NCI-H1930 (cell line): ENCODE data around the gene HPS1.

Experiments used
- DNase-seq, 2 experiments: peaks; one replicate each; lab custom pipeline; 2025; lab: John Stamatoyannopoulos, UW

Gene HPS1

DNA sequence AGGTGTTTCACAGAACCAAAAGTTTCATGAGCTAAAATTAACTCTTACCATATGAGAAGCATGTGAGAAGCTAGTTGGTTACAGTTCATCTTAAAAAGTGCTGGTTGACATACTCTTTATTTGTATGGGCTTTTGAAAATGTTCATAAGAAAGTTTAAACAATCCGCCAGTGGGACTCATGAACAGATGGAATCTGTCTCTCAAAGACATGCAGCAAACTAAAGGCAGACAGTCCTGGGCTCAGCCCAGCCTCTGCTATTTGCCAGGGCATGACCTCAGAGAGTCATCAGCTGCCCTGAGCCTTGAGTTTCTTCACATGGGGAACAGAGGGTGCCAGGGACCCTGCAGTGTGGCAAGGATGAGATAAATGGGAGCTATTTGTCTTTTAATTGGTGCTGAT is 35.0 kb downstream of the HPS1 start:
- no peak for DNase-seq

DNA sequence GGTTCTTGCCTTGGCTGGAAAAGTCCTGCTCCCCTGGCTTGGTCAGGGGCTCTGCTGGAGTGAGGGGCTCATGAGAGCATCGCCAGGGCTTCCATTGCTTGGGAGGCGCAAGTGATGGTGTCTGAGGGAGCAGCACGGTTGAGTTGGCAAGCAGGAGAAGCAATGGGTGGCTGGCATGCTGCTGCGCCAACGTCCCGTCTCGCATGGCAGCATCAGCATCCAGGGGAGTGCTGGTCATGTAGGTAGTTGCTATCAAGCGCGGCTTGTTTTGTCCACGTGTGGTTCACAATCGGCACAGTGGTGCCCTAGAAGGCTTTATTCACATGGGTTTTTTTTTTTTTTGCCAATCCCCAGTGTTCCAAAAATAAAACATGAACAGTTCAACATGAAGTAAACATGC is 35.6 kb downstream of the HPS1 start:
- no peak for DNase-seq

DNA sequence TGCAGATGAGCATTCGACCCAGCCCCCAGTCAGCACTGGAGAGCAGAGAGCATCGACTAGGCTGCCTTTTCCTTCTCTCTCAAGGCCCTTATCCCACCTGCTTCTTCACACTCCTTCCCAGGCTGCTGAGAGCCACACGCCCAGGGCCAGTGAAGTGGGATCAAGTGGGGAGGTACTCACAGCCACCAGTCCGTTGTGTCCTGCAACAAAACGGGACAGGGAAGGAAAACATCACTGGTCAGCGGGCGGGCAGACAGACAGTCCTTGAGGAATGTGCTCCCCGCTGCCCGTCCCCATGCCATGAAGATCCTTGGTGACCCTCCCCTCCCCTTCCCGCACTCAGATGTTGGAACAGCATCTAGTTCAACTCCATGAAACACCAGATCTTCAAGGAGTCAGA is 36.0 kb downstream of the HPS1 start:
- DNase-seq, result no peak

DNA sequence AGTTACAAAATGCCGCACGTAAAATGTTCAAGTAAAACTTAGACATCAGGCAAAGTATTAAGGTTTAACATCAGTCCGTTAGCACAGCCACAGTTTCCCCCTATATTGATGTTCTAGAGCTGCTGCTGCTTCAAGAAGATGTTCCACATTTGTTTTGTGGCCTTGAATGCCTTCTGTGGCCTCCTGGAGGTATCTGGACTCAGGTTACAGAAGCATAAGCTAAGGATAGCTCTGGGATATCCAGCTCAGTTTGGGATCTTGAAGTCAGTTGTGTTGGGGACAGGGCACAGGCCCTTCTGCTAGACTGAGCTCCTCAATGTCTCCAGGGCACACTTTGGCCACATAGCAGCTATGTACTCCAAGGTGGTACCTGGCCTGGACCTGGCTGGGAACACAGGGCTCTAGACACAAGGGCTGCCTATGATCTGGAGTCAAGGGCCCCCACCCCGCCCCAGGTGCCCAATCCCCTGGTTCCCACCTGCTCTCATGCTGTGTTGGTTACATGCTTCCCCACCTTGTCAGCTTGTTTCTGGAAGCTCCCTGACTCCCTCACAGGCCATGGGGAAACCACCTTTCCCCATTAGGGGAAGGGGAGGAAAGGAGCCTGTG is 36.5 kb downstream of the HPS1 start:
- DNase-seq, result no peak

DNA sequence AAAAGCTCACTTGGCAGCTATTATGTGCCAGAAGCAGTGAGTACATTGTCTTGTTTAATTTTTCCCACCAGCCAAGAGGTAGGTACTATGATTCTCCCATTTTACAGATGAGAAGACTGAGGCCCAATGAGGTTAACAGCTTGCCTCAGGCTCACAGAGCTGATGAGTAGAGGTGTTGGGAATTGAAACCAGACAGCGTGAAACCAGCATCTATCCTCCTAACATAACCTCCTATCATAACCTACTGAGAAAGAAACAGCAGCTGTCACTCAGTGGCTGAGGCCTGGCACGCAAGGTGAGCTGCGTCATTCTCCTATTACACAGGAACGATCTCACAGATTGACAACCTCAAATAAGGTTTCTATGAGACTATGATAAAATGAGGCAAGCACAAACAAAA is 37.9 kb downstream of the HPS1 start:
- DNase-seq, result no peak

DNA sequence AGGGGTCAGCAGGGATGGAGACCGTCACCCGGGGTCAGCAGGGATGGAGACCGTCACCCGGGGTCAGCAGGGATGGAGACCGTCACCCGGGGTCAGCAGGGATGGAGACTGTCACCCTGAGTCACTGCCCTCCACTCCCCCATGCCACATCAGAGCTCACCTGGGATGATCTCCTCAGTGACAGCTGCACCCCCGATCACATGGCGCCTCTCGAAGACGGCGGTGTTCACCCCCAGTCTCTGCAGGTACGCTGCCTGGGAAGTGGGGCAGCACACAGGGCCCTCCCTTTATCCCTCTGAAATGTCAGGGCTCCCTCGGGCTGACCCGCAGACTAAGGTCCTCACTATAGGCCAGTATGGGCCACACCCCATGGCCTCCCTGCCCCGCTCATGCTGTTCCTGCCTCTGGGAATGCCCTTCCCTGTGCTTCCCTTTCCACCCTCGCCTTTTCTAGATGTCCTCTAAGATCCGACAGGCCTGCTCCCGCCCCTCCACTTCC is 38.9 kb downstream of the HPS1 start:
- no peak for DNase-seq

DNA sequence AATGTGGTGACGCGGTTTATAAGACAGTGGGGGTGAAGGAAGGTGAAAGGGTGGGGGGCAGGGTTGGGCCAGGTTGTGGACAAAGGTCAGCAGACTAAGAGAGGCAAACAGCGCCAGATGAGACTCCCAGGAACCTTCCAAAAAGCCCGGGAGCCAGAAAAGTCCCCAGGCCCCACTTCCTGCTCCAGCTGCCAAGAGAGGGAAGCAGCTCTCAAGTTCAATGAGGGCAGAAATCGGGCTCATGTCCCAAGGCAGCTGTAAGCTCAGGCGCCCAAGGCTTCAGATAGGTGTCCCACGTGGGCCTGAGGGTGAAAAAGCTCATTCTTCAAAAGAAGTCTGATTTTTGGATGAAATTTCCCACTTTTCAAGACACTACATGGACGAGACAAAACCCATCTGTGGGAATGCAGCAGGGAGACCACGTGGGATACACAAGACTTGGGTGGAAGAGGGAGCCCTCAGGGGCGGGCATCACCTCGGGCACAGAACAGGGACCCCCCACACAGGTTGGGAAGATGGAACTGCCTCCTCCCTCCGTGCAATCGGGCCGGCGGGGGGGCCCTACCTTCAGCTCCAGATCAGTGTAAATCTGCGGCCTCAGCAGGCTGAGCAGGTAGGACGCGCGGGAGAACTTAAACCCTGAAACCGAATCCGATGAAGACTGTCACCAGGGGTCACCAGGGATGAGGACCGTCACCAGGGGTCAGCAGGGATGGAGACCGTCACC is 39.6 kb downstream of the HPS1 start:
- no peak for DNase-seq

DNA sequence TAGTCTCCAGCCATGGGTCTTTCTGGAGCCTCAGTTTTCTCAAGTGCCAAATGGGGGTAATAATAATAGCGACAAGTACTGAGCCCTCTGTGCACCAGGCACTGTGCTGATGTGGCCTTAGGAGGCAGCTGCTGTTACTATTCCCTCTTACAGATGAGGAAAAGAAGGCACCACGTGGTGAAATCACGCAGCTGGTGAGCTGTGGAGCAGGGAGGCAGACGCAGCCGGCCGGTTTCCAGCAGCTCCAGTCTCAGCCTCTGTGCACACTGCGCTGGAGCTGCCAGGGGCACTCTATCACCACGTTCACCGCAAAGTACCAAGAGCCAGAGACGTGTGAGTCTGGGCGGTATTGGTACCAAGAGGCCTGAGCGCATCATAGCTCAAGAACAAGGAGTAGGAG is 41.3 kb downstream of the HPS1 start:
- no peak for DNase-seq

DNA sequence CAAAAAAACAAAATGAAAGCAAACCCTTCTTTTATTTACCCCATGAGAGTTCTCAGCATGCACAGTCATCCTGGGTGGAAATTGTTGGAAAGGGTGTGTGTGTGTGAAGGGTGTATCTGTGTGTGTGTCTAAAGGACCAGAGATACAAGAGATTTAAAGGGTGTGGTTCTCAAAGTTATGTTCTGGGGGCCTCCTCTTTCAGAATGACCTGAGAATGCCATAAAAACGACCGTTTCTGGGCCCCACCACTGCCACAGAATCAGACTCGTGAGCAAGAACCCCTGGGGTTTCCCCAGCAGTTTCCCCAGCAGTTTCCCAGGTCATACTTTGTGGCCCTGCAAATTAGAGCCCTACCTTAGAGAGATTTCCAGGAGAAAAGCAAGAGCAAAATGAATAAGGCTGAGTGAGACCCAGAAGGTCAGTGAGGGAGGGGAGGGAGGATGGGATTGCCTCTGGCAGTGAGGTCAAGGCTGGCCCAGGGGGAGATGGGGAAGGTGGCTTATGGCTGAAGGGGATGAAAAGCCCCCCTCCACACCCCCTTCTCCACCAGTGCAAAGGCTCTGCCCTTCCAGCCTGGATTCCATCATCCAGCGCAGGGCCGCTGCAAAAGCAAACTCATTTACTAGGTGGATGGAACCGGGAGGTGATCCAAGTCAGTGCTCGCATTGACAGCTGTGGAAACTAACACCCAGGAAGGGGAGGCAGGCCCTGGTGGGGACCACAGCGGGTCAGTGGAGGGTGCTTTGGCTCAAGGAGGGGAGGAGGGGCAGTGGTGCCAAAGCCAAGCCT is 42.0 kb downstream of the HPS1 start:
- DNase-seq, result no peak

DNA sequence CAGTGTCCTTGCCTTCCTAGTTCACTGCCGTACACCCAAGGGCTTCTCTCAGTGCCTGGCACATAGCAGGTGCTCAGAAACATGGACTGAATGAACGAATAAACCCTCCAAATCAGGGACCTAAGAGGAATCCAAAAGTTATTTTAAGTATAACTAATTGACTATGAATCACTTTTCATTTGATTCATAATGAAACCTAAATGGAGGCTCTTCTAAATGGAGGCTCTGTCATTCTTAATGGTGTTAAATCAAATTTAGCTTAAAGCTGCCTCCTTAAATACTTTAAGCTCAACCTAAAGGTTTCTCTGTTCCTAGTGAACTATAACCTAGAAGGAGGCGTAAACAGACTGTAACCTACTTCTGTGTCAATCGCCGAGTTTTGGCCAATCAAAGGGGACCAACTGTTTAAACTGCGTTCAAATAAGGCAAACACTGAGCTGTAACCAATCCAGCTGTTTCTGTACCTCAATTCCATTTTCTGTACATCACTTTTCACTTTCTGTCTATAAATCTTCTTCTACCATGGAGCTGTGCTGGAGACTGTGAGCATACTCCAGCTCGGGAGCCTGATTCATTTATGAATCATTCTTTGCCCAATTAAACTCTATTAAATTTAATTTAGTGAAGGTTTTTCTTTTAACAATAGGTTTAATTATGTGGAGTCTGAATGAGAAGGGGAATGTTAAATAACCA is 42.8 kb downstream of the HPS1 start:
- DNase-seq, result no peak

DNA sequence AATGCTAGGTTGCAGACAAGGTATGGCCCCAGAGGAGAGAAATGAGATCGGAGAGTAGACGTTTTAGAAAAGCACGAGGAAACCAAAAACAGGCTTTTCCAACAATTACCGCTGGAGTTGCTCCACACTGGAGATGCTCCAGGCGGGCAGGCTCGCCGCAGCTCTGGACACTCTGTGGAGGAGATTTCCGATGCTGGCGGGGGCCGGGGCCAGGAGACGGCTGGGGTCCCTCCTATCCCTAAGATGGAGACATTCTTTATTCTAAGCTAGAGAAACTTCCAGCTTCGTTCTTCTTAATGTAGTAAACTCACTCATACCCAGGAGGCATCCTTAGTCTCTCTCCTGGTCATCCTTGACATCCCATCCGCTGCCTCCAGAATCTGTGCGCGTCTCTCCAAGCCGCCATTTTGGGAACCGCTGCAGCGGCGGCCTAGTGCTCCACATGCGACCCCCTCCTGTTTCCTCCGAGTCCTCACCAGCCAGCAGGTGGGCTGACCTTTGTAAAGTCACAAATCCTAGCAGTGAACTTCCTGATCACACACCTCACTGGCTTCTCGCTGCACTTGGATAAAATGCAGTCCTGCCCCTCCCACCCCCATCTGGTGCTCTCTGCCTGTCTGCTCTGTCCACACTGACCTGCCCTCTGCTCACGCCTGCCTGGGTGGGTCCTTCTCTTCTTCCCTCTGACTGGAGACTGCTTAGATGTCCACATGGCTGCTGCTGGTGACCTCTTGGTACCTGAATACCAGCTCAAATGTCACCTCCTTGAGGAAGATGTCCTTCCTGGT is 43.6 kb downstream of the HPS1 start:
- DNase-seq, result no peak

DNA sequence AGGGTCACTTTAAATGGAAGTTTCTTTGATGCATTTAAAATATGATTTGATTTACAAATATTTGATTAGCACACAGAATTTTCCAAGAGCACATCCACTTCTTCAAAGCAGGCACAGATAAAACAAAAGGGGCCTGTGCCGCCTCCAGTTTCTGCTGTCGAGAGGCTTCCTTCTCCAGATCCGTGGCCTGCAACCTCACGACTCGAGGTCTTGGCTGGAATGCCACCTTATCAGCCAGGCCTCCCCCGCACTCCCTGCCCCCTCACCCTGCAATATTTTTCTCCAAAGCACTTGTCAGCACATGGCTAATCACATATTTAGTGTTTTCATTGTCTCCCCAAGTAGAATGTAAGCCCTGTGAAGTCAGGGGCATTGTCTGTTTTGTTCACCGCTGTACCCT is 44.3 kb downstream of the HPS1 start:
- DNase-seq, result no peak

DNA sequence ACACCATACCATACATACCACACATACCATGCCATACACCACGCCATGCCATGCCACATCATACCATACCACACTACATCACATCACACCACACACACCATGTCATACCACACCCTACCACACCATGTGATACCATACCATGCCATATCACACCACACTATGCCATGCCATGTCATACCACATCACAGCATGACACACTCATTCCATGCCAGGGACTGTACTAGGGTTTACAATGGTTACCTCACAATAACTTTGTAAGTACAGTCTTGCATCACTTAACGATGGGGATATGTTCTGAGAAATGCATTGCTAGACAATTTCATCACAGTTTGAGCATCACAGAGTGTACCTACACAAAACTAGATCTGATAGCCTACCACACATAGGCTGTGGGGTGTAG is 46.3 kb downstream of the HPS1 start:
- DNase-seq, result no peak

DNA sequence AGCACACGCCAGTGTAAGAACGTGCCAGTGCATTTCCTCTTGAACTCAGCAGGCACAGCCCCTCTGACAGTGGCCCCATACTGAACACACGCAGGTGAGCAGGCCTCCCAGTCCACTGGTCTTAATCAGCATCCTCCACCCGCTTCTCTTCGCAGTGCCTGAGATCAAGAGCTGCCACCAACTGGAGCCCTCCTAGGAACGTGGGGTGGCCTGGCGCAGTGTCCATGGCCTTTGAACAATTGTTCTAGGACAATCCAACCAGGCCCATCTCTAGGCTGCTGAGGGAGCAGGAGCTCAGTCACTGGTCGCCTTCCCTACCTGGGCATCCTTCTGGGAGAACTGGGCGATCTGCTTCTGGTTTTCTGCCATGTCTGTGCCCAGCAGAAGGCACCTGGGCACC is 47.0 kb downstream of the HPS1 start:
- no peak for DNase-seq

DNA sequence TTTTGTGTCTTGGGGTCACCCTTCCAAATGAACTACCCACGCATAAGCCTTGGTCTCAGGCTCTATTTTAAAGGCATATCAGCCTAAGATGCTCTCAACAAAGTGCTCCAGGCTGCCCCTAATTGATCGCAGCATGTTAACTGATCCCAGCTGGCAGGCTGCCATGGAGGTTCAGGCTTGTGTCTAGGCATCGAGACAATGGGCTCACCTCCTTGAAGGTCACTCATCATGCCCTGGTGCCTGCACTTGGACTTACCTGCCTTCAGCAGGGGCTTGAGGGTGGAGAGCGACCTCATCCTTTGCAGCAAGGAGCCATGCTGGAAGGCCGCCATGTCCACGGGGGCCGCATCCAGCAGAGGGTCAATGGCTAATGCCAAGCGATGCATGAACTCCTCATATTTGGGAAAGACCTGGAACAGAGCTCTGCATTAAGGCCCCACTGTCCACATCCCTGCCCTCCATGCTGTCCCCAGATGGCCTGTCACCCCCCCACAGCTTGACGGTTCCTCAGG is 49.6 kb downstream of the HPS1 start:
- DNase-seq, result no peak

DNA sequence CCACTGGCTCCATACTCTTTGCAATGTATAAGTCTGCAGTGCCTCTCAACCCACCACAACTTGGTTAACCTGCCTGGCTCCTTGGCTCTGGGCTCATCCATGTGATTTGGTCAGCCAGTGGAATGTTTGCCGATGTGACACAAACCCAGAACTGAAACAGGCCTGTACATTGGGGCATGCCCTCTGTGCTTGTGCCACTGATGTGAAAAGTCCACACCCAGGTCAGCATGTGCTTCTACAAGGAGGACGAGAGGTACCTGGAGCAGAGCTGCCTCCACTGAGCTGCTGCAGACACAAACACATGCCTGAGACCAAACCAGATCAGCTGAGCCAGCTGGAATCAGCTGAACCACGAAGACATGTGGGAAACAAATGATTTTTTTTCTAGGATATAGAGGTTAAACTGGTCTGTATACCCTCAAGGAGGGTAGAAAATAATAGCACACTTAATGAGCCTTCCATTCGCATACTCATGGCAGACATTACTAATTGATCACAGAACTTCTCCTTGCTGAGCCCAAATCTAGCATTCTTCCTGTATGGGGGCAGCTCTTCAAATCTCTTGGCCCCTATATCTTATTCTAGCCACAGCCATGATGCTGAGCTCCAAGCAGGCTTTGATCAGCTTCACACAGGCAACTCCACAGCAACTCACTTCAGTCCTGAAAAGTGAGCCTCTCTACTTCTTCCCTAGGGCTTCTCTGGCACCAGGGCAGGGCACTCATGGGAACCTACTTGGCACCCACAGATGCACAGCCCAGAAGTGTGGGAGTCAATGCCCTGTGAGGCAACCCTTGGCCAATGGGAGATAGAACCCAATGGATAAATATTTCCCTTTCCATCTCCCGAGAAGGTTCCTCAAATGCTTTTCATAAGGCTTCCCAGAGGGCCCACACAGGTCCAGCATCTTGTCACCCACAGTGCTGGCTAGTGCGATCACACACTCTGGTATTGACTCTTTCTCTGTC is 50.4 kb downstream of the HPS1 start:
- no peak for DNase-seq

DNA sequence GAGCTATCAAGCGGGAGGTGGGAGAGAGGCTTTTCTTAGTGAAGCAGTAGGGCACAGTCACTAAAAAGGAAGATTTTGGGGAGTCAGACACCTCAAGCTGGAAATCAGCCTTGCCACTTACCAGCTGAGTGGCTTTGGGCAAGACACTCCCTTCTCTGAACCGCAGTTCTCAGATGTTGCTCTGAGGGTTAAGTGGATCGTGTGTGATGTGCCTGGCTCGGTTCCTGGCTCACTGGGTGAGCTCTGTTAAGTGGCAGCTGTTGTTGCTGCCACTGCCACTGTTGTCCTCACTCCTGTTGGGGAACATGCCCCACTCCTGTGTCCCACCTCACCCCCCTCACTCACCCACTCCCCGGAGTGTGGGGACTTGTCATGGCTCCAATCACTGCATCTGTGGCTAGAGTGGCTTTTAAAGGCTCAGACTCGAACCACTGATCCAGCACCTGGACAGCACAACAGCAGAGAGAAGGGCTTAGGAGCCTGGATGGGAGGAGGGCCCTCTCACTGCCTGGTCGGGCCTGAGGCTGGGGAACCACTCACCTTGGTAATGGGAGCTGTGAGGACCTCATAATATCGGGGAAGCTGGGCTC is 51.8 kb downstream of the HPS1 start:
- DNase-seq, result no peak

DNA sequence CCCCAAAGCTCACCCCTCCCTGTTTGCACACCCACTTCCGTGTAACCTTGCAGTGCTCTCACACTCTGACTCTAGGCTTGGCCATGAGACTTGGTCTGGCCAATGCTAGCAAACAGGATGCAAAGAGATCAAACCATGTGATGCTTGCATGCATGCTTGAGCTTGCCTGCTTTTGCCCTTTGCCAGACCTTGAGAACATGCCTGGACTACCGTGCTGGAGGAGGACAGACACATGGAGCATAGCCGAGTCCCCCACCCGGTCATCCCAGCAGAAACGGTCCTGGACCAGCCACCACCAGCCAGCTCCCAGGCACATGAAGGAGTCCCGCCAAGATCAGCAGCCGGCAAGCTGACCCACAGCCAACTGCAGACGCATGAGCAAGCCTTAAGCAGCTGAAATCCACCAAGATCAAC is 55.1 kb downstream of the HPS1 start:
- no peak for DNase-seq

DNA sequence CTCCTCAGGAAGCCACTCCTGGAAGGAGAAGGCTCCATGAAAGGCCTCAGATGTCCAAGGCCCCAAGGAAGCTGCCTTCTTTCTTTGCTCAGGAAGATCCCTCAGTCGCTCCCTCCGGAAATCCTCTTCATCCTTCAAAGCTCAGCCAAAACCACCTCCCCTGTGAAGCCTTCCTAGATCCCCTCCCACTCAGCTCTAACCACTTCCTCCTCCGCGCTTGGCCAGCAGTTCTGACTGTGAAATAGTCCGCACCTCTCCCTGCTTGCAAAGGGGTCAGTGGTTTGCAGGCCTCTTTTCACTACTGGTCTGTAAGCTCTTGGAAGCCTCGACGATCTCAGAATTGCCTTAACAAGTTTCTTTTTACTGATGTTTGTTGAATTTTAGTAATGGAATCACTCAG is 55.7 kb downstream of the HPS1 start:
- DNase-seq, result no peak

DNA sequence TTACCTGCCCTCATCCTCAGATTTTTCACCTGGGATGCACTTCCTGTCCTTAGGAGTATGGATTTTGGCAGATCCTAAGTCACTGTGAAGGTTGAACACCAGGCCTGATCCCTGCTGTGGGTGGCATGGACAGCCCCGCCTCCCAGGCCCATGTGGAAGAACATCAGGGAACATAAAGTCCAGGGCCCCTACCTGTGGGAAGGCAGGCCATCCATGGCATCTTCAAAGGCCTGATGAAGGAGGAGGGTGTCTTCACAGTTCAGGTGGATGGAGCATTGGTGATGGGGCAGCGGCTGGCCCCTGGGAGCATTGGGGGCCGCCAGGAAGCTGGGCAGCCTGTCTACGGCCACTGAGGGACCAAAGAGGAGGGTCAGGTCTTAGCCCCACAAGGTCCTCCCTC is 56.3 kb downstream of the HPS1 start:
- DNase-seq, result no peak
